ENCODE results near the gene DHRSX.

- no peak for TF ChIP-seq CTCF (IDR thresholded peaks at IDR 0.05)
- TF ChIP-seq POLR2A (IDR thresholded peaks at IDR 0.05): no peak
Observed at GRCh38 chrX:2224161-2224560, 276.6 kb downstream of the DHRSX start.
